Astrocyte of the hippocampus (primary cell): Measurements from ENCODE around the gene GJB3.
"Not testable (repeated sequence)": the region's sequence is repeated elsewhere in the genome, so short reads cannot be mapped to it uniquely, and the experiment has no call there.

Source experiments
- DNase-seq: peaks from one replicate; pipeline ENCODE4 v3.0.0; 2011; ENCODE audit warnings: low read depth, low spot score

GJB3 gene

DNA sequence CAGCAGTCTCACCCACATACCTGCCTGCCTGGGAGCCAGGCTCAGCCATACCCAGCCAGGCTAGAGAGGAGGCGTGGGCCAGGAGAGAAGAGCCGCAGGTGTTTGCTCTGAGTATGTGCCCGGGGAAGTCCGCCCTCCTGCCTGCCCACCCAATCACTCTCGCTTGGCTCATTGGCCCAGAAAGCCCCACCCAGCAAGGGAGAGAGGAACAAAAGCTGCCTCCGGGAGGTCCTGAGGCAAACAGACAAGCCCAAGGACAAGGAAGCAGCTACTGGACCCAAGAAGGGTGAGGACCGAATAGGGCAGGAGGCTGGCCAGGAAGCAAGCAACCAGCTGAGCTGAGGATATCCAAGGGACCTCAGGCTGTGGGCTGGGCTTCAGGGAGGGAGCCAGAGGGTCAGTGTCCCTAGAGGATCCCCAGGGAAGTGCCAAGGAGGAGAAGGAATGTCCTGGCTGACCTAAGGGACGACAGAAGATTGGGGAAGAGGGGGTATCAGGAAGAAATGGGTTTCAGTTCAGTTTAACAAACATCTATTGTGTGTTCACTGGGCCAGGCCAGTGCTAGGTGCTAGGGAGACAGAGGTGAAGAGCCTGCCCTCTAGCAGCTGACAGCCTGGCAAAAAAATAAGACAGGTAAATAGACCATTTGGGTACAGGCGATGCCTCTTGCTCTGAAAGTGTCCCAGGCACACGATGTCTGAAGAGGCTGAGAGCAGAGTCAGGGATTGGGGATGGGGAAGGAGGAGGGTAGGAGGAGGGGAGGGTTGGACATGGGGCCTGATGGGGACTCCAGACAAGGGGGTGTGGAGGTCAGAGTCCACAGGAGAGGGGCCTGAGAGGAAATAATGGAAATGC is 21.3 kb upstream of the GJB3 start, which contains the start of gene GJB4:
Gene GJB4, plus strand, starts transcription at position 238 of the 855 bp plus-strand sequence. CDS start 1,515 bp downstream, outside the sequence.
- DNase-seq = no peak

DNA sequence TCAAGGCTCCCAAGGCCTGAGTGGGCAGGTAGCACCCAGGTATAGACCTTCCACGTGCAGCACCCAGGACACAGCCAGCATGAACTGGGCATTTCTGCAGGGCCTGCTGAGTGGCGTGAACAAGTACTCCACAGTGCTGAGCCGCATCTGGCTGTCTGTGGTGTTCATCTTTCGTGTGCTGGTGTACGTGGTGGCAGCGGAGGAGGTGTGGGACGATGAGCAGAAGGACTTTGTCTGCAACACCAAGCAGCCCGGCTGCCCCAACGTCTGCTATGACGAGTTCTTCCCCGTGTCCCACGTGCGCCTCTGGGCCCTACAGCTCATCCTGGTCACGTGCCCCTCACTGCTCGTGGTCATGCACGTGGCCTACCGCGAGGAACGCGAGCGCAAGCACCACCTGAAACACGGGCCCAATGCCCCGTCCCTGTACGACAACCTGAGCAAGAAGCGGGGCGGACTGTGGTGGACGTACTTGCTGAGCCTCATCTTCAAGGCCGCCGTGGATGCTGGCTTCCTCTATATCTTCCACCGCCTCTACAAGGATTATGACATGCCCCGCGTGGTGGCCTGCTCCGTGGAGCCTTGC is 19.7 kb upstream of the GJB3 start:
- DNase-seq = no peak

DNA sequence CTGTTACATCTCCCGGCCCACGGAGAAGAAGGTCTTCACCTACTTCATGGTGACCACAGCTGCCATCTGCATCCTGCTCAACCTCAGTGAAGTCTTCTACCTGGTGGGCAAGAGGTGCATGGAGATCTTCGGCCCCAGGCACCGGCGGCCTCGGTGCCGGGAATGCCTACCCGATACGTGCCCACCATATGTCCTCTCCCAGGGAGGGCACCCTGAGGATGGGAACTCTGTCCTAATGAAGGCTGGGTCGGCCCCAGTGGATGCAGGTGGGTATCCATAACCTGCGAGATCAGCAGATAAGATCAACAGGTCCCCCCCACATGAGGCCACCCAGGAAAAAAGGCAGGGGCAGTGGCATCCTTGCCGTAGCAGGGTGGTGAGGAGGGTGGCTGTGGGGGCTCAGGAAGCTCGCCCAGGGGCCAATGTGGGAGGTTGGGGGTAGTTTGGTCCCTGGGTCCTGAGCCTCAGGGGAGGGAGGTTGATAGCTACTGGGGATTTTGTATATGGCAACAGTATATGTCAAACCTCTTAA is 19.2 kb upstream of the GJB3 start:
- no peak for DNase-seq

DNA sequence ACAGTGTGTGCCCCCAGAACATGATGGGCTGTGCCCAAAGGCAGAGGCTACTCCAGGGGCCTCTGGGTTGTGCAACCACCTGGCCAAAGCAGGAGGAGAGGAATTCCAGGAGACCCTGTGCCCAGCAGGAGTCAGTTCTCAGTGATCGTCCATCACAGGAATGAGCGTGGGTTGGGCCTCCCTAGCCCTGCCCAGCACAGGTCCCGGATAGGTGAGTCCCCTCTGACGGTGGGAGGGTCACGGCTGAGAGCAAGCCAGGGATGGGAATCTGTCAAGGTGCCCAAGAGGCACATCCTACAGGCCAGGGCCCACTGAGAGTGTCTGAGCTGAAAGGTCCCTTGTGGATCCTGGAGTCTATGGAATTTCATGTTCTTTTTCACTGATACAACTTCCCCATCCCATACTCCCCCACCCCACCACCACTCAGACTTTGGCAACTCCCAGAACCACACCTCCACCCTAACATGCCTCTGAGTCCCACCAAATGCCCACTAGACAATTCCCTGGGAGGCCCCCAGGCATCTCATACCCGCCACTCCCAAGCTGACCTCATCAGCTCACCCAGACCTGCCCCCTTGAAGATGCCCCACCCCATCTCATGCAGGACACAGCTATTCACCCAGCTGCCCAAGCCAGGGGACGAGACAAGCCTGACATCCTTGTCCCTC is 18.4 kb upstream of the GJB3 start:
- no peak for DNase-seq

DNA sequence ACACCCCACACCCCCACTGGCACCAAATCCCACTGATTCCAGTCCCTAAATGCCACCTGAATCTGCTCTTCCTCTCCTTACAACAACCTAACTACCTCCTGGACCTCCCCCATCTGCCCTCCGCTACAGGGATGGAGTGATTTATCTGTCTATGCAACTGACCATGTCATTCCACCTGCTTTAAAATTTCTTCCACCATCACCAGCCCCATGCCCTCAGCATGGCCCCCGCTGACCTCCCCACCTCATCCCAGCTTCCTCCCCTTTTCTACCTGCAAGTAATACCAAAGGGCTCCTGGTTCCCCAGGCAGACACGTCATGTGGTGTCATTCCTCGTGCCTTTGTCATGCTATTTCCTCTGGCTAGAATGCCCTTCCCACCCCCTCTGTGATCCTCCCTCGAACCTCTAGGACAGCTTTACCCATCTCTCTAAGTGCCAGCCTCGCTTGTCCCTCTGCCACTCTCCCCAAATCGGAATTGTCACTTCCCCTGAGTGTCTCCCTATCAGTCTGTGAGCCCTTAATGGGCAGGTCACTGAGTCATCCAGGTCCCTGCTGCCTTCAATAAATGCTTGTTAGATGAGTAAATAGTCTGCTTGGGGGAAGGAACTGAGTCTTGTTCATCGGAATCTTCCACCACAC is 17.8 kb upstream of the GJB3 start:
- DNase-seq = peak; percentile 53

DNA sequence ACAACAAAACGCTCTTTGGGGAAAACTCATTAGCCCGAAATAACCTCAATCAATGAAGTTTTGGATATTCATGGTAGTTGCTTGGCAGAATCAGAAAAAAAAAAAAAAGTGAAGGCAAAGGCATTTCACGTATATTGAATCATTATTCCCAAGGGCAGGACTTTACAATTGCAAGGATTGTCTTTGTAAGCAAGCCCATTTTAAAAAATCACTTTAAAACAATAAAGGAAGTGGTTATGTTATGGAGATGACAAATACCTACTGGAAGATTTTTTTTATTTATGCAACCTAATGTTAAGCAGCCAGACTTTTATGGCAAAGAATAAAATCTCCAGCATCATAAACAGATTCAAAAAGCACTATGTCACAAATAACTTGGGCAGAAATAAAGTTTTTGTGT is 12.2 kb upstream of the GJB3 start:
- no peak for DNase-seq

DNA sequence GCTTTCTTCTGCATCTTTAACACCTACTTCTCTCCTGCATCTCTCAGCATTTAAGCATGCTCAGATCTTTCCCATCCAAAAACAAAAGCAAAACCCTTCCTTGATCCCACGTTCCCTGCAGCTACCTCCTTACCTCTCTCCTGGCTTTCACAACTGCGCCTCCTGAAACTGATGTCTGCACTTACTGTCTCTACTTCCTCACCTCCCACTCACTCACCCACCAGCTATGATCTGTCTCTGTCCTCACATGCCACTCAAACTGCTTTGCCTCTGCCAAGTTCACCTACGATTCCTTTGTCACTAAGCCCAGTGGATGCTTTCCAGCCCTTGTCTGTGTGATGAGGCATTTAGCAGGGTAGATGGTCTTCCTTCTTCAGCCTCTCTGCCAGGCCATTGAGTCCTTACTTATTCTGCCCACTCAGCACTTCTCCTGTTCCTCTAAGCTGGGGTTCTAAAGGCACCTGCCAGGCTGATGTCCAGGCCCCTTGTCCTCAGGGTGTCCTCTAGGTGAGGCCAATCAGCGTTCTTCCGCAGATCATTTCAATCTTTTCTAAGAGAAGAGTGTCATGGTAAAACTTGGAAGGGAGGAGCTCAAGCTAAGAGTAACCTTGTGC is 10.0 kb upstream of the GJB3 start:
- no peak for DNase-seq

DNA sequence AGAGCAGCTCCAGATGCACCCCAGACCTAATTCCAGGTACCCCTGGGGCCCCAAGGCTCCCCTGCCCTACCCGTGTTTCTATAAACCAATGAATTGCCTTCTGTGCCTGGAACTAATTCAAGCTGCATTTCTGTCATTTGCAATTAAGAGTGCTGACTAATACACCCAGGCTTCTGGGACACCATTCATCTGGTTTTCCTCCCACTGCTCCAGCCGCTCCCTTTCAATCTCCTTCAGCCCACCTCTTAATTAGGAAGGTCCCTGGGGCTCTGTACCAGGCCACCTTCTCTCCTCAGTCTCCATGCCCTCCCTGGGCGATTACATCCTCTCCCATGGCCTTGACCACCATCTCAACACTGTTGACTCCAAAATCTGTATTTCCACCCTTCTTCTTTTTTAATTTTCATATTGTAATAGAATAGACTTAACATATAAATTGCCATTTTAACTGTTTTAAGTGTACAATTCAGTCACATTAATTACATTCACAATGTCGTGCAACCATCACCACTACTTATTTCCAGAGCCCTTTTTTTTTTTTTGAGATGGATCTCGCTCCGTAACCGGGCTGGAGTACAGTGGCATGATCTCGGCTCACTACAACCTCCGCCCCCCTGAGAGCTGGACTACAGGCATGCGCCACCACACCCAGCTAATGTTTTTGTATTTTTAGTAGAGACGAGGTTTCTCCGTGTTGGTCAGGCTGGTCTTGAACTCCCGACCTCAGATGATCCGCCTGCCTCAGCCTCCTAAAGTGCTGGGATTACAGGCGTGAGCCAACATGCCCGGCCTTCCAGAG is 9.2 kb upstream of the GJB3 start:
- DNase-seq = peak; percentile 51

DNA sequence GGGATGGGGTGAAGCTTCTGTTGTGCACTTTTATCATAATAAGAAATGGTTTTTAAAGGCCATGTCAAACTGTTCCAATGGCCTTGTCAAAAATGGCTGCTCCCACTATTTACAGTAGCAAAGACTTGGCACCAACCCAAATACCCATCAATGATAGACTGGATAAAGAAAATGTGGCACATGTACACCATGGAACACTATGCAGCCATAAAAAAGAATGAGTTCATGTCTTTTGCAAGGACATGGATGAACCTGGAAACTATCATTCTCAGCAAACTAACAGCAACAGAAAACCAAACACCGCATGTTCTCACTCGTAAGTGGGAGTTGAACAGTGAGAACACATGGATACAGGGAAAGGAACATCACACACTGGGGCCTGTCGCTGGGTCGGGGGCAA is 7.9 kb upstream of the GJB3 start:
- DNase-seq = not testable (repeated sequence)

DNA sequence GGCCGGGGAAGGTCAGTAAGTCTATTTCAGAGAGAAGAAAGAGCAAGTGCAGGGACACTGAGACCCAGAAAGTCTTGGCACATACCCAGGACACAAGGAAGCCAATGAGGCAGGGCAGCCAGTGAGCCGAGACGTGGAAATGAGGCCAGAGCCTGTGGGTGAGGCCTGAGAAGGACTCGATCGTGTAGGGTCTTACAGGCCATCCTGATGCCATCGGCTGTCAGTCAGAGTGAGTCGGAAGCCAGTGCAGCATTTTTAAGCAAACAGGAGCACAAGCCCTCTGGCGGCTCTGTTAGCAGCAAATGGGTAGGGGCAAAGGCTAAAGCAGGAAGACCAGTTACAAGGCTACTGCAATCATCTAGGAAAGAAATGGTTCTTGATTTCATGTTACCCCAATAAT is 6.1 kb upstream of the GJB3 start:
- no peak for DNase-seq

DNA sequence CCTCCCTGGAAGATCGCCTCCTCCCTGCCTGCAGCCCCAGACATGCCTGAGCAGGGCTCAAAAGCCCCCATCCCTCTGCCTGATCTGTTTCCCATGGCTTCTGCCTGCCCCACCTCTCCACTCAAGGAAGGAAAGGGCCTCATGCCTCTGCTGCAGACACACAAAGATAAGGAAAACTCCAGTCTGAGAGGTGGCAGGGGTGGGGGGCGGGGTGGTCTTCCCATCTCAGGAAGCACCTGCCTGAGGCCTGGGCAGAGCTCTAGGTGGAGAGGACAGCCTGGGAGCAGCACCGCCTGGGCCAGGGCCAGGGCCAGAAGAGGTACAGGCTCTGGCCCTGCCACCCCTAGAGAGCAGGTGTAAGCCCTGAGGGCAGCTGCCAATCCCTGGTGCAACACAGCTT is 4.1 kb upstream of the GJB3 start:
- DNase-seq = no peak

DNA sequence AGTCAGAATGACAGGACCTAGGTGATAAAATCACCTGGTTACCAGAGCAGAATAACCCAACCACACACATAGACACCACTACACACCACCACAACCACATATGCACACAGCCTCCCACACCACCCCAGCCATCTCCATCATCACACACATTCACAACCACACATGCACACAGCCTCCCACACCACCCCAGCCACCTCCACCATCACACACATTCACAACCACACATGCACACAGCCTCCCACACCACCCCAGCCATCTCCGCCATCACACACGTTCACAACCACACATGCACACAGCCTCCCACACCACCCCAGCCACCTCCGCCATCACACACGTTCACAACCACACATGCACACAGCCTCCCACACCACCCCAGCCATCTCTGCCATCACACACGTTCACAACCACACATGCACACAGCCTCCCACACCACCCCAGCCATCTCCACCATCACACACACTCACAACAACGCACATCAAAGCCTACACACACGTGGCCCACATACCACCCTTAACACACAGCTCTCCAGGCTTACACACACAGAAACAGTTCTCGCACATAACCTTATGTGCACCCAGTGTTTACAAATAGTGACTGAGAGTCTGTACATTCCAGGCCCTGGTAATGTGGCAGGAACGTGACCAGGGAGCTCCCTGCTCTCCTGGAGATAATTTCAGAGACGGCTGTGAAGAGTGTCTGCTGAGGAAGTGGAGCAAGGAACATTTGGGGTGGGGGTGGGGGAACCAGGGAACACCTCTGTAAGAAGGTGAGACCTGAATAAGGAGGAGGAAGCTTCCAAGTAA is 3.3 kb upstream of the GJB3 start:
- no peak for DNase-seq

DNA sequence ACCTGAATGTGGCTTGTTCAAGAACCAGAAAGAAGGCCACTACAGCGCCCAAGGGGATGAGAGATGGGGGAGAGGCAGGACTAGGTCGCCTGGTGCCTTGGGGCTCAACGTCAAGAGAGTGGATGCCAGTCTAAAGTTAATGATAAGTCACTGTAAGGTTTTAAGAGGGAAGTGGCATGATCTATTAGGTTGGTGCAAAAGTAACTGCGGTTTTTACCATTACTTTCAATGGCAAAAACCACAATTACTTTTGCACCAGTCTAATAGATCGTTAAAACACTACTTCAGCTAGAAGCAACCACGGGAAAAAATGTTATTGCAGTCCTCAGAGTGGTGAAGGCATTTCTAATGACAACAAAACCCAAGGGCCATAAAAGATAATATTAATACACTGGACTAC is 2.6 kb upstream of the GJB3 start:
- no peak for DNase-seq

DNA sequence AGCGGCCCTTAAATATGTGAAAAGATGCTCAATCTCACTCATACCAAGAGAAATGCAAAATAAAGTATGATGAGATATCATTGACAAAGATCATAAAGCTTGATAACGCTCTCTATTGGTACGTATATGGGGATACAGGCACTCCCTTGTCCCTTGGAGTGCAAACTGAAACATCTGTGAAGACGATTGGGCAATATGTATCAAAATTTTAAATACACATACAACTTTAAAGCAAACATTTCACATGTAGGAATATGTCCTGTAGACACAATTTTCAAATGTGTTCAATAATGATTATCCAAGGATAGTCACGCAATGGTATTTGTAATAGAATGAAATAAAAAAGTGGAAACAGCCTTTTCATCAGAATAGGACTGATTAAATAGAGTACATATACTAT is 2.0 kb upstream of the GJB3 start:
- no peak for DNase-seq

DNA sequence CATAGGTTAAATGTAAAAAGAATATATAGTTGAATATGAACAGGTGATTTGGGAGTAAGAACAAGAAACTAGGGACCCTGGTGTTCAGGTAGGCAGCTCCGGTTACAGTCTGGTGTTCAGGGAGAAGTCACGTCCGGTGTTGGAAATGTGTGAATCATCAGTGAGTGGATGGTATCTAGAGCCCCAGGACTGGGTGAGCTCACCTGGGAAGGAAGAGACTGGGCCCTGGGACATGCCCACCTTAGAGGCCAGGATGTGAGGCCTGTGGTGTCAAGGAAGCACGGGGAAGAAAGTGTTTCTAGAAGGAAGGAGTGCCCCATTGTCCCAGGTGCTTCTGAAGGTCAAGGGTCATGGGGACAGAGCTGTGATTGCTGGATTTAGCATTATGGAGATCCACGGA is 1.5 kb upstream of the GJB3 start:
- DNase-seq = no peak

DNA sequence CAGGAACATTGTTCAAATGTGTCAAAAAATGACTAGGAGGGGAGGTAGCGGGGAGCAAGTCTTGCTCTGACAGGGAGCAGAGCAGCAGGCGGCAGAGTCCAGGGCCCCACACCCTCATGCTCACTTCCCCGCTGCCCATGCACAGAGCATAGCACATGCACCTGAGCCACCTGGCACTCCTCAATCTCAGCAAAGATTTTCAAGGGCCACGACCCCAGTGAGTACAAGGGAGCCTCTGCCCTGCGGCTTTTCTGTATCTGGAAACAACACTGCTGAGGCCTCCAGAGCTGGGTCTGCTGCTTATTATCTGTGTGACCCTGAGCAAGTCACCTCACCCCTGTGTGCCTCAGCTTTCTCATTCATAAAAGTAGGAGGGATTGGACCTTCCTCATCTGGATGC is 1.1 kb upstream of the GJB3 start:
- no peak for DNase-seq

DNA sequence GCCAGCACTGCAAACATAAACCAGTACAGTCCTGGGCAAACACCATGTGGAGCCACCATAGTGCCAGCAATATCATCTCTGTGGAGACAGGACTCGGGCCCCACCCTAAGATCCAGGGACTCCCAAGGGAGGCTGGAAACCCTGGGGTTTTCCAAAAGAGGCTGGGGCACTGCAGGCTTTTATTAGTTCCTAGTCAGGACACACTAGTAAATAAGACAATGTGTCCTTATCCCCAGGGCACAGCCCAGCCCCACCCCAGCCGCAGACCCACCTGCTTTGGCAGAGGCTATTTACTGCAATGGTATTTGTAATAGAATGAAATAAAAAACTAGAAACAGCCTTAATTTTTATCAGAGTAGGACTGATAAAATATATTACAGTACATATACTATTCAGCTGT is 486 bp upstream of the GJB3 start:
- DNase-seq = no peak

DNA sequence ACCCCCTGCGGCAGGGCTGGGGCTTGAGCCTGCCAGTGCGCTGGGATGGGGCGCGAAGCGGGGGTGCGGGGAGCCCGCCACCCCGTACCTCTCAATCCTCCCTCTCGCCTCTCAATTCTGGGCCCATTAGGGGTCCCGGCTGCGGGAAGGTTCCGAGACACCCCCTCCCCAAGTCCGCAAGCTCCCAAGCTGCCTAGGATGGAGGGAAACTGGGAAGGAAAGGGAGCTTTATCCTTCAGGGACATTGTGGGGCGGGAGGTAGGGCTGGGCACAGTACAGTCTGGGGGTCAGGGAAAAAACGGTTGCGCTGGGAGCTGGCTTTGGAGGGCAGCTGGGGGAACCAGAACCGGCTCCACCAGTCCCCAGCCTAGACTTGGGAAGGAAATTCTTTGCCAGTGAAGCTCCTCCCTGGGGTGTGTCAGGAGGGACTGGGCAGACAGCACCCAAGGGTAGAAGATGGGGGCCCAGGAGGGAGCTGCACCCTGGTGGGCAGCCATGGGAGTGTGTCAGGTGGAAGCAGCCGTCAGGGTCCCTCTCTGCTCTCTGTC is 904 bp downstream of the GJB3 start:
- DNase-seq = no peak

DNA sequence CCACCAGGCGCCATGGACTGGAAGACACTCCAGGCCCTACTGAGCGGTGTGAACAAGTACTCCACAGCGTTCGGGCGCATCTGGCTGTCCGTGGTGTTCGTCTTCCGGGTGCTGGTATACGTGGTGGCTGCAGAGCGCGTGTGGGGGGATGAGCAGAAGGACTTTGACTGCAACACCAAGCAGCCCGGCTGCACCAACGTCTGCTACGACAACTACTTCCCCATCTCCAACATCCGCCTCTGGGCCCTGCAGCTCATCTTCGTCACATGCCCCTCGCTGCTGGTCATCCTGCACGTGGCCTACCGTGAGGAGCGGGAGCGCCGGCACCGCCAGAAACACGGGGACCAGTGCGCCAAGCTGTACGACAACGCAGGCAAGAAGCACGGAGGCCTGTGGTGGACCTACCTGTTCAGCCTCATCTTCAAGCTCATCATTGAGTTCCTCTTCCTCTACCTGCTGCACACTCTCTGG is 3.8 kb downstream of the GJB3 start:
- no peak for DNase-seq
